Type B pancreatic cell (in vitro differentiated cells): ENCODE measurements around the gene LRMDA. TPM values are rescaled to one million over a fixed set of nuclear protein-coding genes. Genes with fewer than 3 reads are reported as not detected.
"Not testable (repeated sequence)": the region's sequence is repeated elsewhere in the genome, so short reads cannot be mapped to it uniquely, and the experiment has no call there.

Source experiments
- DNase-seq: peaks from one replicate; pipeline ENCODE4 v3.0.0; 2021; ENCODE audit warnings: mixed read lengths; ENCODE audit not compliant: unreplicated experiment; ENCODE audit errors: extremely low spot score
- H3K27ac Mint-ChIP-seq: 2 replicates; pipeline ENCODE4 v1.8.0; 2021; ENCODE audit warnings: mild to moderate bottlenecking, mixed read lengths
- H3K27me3 Mint-ChIP-seq: 2 replicates; pipeline ENCODE4 v1.8.0; 2021; ENCODE audit warnings: mixed read lengths
- H3K36me3 Mint-ChIP-seq: 2 replicates; pipeline ENCODE4 v1.8.0; 2021; ENCODE audit warnings: mixed read lengths
- H3K4me1 Mint-ChIP-seq: one replicate; pipeline ENCODE4 v1.8.0; 2021; ENCODE audit warnings: mixed read lengths; ENCODE audit not compliant: unreplicated experiment
- H3K4me3 Mint-ChIP-seq: 2 replicates; pipeline ENCODE4 v1.8.0; 2021; ENCODE audit warnings: mild to moderate bottlenecking, mixed read lengths
- H3K9me3 Mint-ChIP-seq: 2 replicates; pipeline ENCODE4 v1.8.0; 2021; ENCODE audit warnings: mixed read lengths
- CTCF ChIP-seq: fragments of 200-600 bp; sonication (generic); conservative IDR thresholded peaks from 2 replicates; pipeline ENCODE4 v1.5.0; 2021; ENCODE audit warnings: antibody characterized with exemption, mild to moderate bottlenecking
- total RNA-seq: library from RNA; stranded (reverse); gene quantifications from 2 replicates; pipeline ENCODE4 v1.2.1, GENCODE V29; 2021; ENCODE audit warnings: low replicate concordance

The LRMDA gene
- total RNA-seq, 1 donor from 2014 or later: 2.0 TPM

- Mint-ChIP-seq H3K36me3 (no peaks in the 10 kb centered on the region), H3K4me3 (no peak overlapping the region), H3K9me3 (no peaks in the 10 kb centered on the region), H3K27me3 (peaks cover 60% of the 10 kb centered on the region), H3K4me1 (peaks cover 50% of the 10 kb centered on the region), H3K27ac (no peak overlapping the region)
- TF ChIP-seq CTCF: no peak
- DNase-seq: no peak
Observed at GRCh38 chr10:75740541-75740940, 309.1 kb downstream of the LRMDA start.

GRCh38 chr10:75742355-75742754 is 310.9 kb downstream of the LRMDA start:
- H3K4me3 Mint-ChIP-seq: no peak overlapping the region
- H3K36me3 Mint-ChIP-seq: no peaks in the 10 kb centered on the region
- TF ChIP-seq CTCF: no peak
- no peaks in the 10 kb centered on the region for H3K9me3 Mint-ChIP-seq
- H3K27me3 Mint-ChIP-seq: peaks cover 61% of the 10 kb centered on the region
- no peak for DNase-seq
- peaks cover 46% of the 10 kb centered on the region for H3K4me1 Mint-ChIP-seq
- no peak overlapping the region for H3K27ac Mint-ChIP-seq

GRCh38 chr10:75743291-75743778 is 311.9 kb downstream of the LRMDA start:
- Mint-ChIP-seq H3K36me3 (no peaks in the 10 kb centered on the region), H3K27ac (no peak overlapping the region), H3K27me3 (peaks cover 56% of the 10 kb centered on the region), H3K4me1 (peaks cover 36% of the 10 kb centered on the region), H3K9me3 (no peaks in the 10 kb centered on the region), H3K4me3 (no peak overlapping the region)
- no peak for DNase-seq
- TF ChIP-seq CTCF: no peak

- TF ChIP-seq CTCF: no peak
- H3K4me3 Mint-ChIP-seq: no peak overlapping the region
- H3K36me3 Mint-ChIP-seq: no peaks in the 10 kb centered on the region
- DNase-seq: no peak
- H3K4me1 Mint-ChIP-seq: peaks cover 29% of the 10 kb centered on the region
- H3K9me3 Mint-ChIP-seq: no peaks in the 10 kb centered on the region
- no peak overlapping the region for H3K27ac Mint-ChIP-seq
- H3K27me3 Mint-ChIP-seq: peaks cover 54% of the 10 kb centered on the region
Observed at GRCh38 chr10:75744261-75744660, 312.8 kb downstream of the LRMDA start.

GRCh38 chr10:75746356-75746755 is 314.9 kb downstream of the LRMDA start:
- peaks cover 42% of the 10 kb centered on the region for H3K27me3 Mint-ChIP-seq
- H3K4me1 Mint-ChIP-seq: peaks cover 25% of the 10 kb centered on the region
- no peak for DNase-seq
- no peaks in the 10 kb centered on the region for H3K9me3 Mint-ChIP-seq
- H3K4me3 Mint-ChIP-seq: no peak overlapping the region
- no peak for TF ChIP-seq CTCF
- no peaks in the 10 kb centered on the region for H3K36me3 Mint-ChIP-seq
- H3K27ac Mint-ChIP-seq: no peak overlapping the region

- Mint-ChIP-seq H3K27me3 (peaks cover 32% of the 10 kb centered on the region), H3K4me1 (peaks cover 23% of the 10 kb centered on the region)
- not testable (repeated sequence) for H3K36me3 Mint-ChIP-seq, H3K9me3 Mint-ChIP-seq, H3K27ac Mint-ChIP-seq, DNase-seq, H3K4me3 Mint-ChIP-seq
Observed at GRCh38 chr10:75750093-75750875, 318.9 kb downstream of the LRMDA start.
